ENCODE results near the gene RSPRY1.

DNA sequence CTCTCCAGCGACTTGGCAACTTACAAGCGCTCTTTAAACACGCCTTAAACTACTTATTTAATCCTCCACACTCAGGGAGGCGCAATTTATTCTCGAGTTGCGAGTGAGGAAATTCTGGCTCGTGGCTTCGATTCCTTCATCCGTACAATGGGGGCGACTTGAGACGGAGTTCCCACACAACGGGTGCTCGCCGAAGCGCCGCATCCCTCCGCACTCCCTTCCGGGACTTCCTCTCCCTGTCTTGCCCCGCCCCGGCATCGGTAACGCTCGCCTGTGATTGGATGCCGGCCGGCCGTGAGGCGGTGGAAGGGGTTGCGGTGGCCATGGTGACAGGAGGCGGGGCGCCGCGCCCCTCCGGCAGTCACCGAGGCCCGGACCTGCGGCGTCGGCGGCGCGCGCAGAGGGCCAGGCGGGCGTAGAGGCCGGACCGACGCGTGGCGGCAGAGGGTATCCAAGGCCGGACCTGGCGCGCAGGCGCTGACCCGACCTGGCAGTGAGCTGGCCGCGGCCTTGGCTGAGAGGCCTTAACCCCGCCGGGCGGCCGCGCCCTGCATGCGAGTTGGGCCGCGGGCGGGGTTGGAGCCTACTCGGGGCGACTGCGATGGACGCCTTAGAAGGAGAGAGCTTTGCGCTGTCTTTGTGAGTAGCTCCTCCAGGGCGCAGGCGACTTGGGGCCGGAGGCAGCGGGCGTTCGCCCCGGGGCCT is 58.8 kb downstream of the RSPRY1 start, which contains the start of gene ARL2BP:
- TF ChIP-seq, protein P1, sequence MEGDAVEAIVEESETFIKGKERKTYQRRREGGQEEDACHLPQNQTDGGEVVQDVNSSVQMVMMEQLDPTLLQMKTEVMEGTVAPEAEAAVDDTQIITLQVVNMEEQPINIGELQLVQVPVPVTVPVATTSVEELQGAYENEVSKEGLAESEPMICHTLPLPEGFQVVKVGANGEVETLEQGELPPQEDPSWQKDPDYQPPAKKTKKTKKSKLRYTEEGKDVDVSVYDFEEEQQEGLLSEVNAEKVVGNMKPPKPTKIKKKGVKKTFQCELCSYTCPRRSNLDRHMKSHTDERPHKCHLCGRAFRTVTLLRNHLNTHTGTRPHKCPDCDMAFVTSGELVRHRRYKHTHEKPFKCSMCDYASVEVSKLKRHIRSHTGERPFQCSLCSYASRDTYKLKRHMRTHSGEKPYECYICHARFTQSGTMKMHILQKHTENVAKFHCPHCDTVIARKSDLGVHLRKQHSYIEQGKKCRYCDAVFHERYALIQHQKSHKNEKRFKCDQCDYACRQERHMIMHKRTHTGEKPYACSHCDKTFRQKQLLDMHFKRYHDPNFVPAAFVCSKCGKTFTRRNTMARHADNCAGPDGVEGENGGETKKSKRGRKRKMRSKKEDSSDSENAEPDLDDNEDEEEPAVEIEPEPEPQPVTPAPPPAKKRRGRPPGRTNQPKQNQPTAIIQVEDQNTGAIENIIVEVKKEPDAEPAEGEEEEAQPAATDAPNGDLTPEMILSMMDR (IDR thresholded peaks at IDR 0.05), result peak in 1 of 6 experiments; percentile 3
- TF ChIP-seq POLR2A (IDR thresholded peaks at IDR 0.05), result peak; percentile 76 to 77

All from adrenal gland (tissue), 5 donors.